ENCODE data around the gene SLC9A4.

Gene SLC9A4, protein sequence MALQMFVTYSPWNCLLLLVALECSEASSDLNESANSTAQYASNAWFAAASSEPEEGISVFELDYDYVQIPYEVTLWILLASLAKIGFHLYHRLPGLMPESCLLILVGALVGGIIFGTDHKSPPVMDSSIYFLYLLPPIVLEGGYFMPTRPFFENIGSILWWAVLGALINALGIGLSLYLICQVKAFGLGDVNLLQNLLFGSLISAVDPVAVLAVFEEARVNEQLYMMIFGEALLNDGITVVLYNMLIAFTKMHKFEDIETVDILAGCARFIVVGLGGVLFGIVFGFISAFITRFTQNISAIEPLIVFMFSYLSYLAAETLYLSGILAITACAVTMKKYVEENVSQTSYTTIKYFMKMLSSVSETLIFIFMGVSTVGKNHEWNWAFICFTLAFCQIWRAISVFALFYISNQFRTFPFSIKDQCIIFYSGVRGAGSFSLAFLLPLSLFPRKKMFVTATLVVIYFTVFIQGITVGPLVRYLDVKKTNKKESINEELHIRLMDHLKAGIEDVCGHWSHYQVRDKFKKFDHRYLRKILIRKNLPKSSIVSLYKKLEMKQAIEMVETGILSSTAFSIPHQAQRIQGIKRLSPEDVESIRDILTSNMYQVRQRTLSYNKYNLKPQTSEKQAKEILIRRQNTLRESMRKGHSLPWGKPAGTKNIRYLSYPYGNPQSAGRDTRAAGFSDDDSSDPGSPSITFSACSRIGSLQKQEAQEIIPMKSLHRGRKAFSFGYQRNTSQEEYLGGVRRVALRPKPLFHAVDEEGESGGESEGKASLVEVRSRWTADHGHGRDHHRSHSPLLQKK

DNA sequence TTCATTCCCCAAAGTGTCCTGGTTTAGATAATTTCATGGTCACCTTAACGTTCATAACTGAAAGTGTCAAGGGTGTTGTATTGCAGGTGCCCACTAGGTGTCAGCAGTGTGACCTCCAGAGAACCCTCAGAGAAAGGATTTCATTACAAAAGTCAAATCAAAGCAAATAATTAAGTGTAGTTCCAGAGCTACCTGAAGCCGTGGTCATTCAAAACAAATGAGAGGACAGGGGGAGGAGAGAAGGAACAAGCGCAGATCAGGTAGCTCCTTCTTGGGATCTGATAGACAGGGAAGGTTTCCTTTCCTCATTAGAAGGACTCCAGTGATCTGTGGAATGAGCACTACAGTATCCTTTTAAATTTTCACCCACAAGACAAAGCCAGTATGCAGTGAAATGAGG is at the start of gene SLC9A4:
Gene SLC9A4, plus strand, starts transcription at position 207 of the 400 bp plus-strand sequence. CDS start 534 bp downstream, outside the sequence.
- DNase-seq (ENCODE audit: low spot score) = peak; percentile 27

DNA sequence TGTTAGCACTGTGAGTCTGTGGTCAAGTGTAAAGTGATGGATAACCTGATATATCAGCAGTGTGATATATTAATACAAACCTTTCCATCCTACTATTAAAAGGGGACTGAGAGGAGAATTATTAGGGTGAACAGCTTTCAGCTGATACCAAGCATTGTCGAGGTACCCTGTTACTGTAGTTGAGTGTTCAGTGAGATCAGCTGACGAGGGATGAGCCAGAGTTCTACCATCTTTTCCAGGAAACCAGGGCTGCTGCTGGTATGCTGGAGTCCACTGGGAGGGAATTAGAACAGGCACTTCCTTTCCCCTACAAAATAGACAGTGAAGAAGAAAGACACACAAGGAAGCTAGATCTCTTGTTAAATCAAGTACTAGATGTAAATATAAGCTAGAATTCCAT is 49.7 kb upstream of the SLC9A4 start:
- DNase-seq (ENCODE audit: low spot score) = no peak

DNA sequence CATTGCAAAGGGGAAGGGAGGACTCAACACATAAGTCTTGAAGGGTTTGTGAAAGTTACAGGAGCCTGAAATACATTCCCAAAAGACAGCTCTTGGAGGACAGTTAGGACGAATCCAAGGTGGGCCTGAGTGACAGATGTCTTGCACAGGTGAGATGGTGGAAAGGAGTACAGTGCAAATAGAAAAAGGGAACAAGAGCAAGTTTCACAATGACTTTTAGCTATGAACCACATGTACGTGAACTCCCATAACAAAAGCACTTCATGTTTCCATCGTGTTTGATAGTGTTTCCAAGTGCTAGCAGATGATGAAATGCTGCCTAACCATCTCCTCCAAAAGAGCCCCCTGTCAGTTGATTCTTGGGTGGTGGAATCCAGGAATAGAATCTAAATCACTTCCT is 48.3 kb upstream of the SLC9A4 start:
- no peak for DNase-seq (ENCODE audit: low spot score)

DNA sequence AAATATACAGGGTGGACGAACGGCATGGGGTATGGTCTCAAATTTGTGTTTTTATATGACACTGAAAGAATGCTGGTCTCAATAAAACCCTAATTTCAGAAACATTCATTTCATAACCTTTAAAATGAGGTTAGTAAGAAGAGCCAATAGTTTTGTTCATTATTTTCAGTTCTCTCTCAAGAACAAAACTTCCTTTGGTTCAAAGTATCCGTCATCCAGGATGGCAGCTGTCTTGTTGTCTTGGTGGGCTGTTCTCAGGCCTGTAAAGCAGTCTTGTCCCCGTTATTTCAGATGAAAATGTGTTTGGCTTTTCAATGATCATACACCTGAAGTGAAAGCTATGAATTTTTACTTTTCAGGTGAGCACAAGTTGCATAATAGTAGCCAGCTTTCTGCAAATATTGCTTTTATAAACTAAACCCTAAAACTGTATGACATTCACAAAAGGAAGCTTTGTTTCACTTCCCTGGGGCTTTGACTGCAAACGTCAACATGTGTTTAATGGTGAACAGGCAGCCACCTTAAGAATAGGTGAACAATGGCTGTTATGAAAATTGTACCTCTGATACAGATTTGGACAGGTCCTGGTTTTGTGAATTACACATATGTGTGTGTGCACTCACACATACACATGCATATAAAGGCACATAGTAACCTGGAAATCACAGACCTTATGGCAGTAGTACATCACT is 47.4 kb upstream of the SLC9A4 start:
- no peak for DNase-seq (ENCODE audit: low spot score)

DNA sequence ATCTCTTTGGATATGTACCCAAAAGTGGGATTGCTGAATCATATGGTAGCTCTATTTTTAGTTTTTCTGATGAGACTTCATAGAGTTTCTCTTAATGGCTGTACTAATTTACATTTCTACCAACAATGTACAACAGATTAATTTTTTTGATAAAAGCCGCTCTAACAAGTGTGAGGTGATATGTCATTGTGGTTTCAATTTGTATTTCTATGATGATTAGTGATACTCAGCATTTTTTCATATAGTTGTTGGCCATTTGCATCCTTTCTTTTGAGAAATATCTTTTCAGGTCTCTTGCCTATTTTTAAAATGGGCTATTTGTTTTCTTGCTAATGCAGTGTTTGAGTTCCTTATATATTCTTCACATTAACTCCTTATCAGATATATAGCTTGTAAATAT is 45.8 kb upstream of the SLC9A4 start:
- DNase-seq (ENCODE audit: low spot score) = no peak

DNA sequence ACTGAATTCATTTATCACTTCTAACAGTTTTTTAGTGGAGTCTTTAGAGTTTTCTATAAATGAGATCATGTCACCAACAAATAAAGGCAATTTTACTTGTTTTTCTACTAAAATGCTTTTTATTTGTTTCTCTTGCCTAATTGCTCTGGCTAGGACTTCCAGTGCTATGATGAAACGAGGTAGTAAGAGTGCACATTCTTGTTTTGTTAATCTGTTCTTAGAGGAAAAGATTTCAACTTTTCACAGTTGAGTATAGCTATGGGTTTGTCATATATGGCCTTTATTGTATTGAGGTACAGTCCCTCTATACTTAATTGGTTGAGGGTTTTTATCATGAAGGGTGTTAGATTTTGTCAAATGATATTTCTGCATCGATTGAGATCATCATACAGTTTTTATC is 44.5 kb upstream of the SLC9A4 start:
- no peak for DNase-seq (ENCODE audit: low spot score)

DNA sequence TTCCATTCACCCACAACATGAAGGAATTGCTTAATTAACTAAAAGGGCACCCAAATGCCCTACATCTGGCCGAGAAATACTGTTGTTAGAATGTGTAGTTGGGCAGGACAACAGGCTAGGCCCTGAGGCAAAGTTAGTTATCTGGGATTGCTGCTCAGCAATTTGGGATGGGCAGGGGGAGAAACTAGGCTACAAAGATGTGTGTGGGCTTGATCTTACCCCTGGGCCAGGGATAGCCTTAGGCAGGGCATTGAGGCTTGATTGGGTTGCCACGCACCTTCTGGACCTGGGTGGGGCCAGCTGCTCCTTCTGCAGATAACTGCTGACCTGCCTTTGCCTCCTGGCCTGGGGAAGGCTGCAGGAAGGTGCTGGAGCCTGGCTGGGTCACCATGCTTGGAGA is 40.6 kb upstream of the SLC9A4 start:
- no peak for DNase-seq (ENCODE audit: low spot score)

DNA sequence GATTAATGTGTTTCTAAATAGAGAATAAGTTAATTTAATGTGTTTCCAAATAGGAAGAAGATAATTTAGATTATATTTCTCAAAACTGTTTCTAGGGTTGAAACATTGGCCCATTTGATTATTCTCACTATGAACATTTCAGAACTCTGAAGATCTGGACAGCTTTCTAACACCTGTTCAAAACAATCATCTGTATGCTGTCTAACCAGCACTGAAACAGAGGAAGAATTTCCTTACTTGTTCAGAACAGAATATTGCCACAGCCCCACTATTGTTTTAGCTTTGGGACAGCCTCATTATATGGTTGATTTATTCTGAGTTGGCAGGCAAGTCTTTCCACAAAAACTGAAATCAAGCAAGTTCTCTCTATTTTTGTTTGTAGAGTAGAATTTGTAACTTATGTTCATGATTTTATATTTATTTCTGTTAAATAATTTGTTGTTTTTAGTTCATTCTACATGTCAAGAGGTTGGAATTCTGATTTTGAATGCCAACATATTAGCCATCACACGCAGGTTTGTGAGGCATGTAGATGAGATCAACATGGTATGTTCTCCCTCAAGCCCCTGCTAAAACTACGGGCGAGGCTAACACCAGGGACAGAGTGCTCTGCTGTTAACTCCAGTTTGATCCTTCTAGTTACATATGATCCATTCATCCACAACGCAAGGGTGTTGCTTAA is 38.9 kb upstream of the SLC9A4 start:
- DNase-seq (ENCODE audit: low spot score) = no peak

DNA sequence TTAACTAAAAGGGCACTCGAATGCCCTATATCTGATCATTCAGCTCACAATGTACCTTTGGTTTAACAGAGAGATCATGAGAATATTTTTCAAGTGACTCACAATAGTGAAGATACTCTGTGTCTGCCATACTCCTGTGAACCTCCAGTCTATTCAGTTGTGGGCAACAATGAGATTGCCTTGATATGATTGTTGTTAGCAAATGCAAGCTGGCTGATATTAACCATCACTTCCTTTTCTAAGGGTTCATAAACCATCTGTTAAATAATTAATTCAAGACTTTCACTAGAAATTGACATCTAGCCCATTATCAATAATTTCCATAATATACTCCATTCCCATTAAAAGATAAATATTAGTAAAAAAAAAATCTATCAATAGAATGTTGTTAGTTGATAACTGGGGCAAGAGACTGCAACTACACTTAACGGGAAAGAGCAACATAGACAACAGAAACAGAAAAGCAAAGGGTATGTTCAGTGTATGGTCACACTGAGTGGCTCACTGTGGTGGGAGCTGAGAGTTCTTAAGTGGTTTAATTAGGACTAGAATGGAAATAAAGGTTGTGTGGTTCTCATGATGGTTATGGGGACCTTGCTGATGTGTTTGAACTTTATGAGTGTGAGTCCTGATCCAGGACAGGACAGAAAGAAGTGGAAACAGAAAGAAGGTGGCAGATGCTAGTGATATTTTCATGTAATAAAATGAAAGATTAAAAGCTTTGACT is 38.2 kb upstream of the SLC9A4 start:
- no peak for DNase-seq (ENCODE audit: low spot score)

DNA sequence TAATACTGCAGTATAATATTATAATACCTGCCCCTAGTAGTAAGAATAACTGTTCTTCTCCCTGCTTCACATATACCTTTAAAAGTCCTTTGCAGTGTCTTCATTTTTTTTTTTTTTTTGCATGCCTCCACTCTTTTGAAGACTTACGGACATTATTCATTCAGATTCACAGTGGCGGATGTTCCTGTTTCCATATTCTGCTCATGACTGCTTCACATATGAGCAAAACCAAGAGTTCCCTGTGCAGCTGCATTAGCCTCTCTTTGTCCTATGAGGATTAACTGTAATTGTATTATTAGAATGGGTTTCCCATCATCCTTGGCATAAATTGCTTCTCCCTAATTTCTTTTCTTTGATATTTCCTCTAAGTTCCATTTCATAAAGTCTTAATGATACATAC is 37.3 kb upstream of the SLC9A4 start:
- no peak for DNase-seq (ENCODE audit: low spot score)

DNA sequence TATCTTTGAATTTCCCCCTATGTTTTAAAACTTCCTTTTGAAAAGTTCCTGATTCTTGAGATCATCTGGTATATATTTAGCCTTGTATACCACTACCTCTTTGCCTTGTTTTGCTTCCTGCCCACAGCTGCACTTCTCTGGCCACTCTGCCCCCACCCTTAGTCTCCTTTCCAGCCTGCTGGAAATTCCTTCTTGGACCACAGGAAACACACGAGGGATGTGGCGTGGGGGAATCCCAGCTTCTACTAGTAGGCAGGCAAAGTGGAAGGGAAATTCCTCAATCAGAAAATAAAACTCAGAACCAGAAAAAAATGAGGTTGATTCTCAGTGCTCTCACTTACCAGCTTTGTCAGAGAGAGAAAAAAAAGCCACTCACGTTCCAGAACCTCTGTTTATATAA is 36.7 kb upstream of the SLC9A4 start:
- peak; percentile 4 for DNase-seq (ENCODE audit: low spot score)

DNA sequence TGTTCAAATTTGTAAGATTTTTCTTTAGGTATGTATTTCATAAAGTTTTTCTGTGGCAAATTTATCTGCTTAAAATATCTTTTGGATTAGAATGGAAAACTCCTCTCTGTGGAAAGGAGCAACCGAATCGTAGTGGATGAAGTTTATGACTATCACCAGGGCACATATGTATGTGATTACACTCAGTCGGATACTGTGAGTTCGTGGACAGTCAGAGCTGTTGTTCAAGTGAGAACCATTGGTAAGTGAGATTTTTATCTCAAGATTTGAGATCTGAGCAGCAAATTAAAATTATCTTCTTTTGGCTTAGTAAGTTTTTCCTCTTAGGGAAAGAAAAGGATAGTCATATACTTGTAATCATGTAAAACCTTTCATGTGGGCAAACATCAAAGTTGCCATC is 35.9 kb upstream of the SLC9A4 start:
- no peak for DNase-seq (ENCODE audit: low spot score)

DNA sequence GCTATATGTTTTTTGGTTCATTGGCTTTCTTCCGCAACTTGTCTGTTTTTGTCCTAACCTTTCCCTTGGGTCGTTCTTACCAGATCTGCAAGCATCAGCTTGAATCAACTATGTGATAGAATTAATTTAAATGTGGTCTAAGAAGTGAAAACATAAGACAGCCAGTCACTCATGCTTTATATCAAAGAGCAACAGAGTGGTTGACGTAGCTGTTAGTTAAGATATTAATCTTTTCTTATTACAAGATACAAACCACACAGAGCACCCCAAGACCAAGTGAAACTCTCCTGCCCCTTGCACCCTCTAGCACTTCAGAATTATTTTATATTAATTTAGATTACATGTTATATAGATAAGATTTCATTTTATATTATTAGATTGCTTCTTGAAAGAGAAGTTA is 34.9 kb upstream of the SLC9A4 start:
- no peak for DNase-seq (ENCODE audit: low spot score)

DNA sequence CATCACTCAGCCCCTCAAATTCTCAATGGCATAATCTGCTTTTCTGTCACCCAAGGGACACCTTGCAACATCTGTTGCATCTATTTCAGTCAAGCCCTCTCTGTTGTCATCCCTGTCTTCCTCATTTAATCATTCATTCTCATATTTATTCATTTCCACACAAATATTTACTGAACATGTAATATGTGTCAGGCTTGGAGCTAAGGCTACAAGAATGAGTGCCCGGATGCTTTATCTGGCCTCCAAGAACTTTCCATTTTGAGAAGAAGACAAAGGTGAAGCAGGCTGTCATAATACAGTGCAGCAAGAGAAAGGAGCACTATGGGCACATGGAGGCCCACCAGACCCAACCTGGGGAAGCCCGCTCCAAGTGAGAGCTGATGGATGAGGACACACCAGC is 34.4 kb upstream of the SLC9A4 start:
- no peak for DNase-seq (ENCODE audit: low spot score)

DNA sequence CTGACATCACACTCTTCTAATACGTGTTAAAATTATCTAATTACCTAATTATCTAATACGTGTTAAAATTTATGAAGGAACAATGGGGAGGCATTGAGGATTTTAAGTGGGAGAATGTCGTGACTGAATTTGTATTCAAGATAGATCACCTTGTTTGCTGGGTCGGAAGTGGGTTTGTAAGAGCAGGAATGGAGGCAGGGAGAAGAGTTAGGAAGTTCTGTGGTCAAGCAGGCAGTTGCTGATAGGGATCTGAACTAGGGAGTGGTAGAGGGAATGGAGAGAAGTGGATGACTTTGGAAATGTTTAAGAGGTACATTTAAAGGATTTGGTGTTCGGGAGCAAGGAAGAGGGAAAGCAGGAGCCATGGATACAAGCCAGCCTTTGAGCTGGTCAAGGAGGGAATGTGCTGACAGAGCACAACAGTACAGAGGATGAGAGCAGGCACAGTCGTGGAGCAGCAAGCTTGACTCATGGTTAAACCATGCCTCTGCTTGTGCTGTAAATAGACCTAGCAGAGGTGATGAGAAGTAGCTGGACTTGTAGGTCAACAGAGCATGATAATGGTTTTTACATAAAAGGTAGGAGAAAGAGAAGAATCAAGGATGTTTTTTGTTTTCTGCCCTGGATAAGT is 33.8 kb upstream of the SLC9A4 start:
- DNase-seq (ENCODE audit: low spot score) = peak; percentile 30

DNA sequence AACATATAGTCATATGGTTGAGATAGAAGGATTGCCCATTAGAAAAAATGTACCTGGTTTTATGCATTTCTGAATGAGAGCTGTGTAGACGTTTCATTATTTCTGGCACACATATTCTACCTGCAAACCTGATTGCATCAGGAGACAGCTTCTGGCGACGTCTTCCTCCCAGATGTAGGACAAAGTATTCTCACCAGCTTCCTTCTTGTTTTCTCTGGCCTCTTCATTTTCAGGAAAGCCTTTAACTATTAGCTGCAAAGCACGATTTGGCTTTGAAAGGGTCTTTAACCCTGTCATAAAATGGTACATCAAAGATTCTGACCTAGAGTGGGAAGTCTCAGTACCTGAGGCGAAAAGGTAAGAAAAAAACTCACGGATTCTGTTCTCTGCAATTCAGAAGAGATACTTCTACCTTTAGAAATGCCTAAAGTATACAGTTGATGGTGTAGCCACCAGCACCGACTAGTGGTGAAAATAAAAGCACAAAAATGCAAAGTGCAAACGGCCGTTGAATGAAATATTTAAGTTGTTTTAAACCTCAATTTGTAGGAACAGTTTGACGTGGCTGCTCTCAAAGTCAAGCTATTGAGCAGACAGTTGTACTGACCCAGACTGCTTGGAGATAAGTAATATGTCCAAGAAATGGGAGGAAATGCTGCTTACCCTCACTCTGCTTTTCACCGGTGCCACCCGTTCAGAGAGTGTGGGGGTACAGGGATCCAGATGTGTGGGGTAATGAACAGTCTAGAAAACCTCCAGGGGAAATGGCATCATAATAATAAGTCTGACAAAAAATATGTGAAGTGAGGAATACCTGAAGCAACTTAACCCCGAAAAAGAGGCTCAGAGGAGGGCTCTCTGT is 29.8 kb upstream of the SLC9A4 start:
- peak; percentile 35 for DNase-seq (ENCODE audit: low spot score)

DNA sequence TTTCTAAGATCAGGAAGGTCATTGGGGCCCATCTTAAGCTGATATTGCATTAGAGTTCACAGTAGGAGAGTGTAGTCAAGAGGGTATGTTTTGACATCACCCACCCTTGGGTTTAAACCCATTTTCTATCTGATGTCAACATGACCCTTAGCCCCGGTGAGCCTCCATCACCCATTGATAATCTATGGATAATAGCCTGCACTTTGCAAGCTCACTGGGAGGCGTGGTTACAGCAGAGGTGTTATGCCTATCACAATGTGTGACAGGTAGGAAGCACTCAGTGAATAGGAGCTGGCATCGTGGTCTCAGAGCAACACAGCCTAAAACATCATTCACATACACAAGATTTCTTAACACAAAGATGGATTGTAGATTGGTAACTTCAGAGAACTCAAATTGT is 28.8 kb upstream of the SLC9A4 start:
- no peak for DNase-seq (ENCODE audit: low spot score)

DNA sequence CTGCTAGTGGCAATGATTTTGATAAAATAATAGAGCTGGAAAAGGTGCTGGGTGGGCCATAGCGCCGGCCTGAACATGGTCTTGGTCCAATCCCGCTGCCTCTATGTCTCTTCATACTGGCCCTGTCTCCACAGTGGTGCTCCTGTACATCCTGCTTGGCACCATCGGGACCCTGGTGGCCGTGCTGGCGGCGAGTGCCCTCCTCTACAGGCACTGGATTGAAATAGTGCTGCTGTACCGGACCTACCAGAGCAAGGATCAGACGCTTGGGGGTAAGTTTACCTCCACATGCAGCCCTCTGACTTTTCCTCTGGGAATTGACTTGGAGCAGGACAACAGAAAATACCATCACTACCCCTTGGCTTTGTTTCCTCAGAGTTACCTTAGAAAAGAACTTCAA is 26.1 kb upstream of the SLC9A4 start:
- no peak for DNase-seq (ENCODE audit: low spot score)

DNA sequence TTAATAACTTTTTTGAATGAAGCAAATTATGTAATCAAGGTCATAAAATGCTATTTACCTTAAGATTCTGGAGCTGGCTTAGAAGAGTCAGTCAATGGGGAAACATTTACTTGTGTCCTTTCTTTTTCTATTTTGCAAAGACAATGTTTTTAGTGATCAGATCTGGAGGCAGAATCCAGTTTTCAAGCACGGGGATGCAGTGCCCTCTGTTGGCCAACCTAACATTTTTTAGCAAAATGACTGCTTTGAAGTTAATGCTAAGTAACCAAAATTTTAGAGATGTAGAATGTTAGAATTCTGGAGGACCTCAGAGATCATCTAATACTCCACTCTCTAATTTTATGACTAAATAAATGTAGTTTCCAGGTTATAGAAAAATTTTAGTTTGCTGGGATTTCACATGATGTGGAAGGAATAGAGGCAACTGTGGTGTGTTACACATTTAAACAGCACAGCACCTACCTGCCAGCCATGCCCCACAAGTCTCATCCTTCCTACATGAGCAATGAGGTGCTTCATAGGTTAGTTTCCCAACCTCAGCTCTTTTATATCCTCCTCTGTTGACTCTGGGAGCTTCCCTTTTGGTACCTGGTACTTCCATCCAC is 23.6 kb upstream of the SLC9A4 start:
- DNase-seq (ENCODE audit: low spot score) = peak; percentile 54

DNA sequence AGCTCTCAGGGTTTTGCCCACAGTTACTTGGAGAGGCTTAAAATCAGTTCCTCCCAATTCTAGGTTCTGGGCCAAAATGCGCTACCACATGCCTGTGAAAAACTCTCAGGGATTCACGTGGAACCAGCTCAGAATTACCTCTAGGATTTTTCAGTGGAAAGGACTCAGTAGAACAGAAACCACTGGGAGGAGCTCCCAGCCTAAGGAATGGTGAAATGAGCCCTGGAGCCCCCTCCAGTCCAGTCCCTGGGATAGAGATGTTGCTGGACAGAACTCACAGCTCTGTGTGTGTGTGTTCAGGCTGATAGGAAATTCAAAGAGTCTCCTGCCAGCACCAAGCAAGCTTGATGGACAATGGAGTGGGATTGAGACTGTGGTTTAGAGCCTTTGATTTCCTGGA is 21.1 kb upstream of the SLC9A4 start:
- DNase-seq (ENCODE audit: low spot score) = no peak
